Astrocyte (in vitro differentiated cells and primary cell): ENCODE results near the gene PDE4DIP. TPM values are rescaled to one million over a fixed set of nuclear protein-coding genes. Genes with fewer than 3 reads are reported as not detected.
"Not testable (repeated sequence)": the region's sequence is repeated elsewhere in the genome, so short reads cannot be mapped to it uniquely, and the experiment has no call there.

ENCODE experiments used
- DNase-seq: peaks from one replicate; pipeline ENCODE4 v3.0.0-alpha.2; 2010; ENCODE audit warnings: low read depth
- FAIRE-seq: peaks from 2 replicates; lab custom pipeline; 2011; peaks lifted over from hg19 to GRCh38; lab: Jason Lieb, UNC
- H2AFZ ChIP-seq: 2 replicates; pipeline ENCODE4 v1.6.0; 2012; ENCODE audit warnings: low read depth, low read length, inconsistent platforms
- H3K27ac ChIP-seq: 2 replicates; pipeline ENCODE4 v1.5.1; 2011; ENCODE audit warnings: low read depth, low read length, inconsistent platforms
- H3K27me3 ChIP-seq: 2 replicates; pipeline ENCODE4 v1.6.0; 2011; ENCODE audit warnings: low read length, inconsistent platforms; ENCODE audit not compliant: insufficient read depth
- H3K36me3 ChIP-seq: 2 replicates; pipeline ENCODE4 v1.5.1; 2011; ENCODE audit warnings: low read length, inconsistent platforms; ENCODE audit not compliant: insufficient read depth
- H3K4me1 ChIP-seq: 2 replicates; pipeline ENCODE4 v1.5.1; 2011; ENCODE audit warnings: low read length, inconsistent platforms; ENCODE audit not compliant: insufficient read depth
- H3K4me2 ChIP-seq: 2 replicates; pipeline ENCODE4 v1.6.0; 2012; ENCODE audit warnings: low read length, inconsistent platforms
- H3K4me3 ChIP-seq: 2 replicates; pipeline ENCODE4 v1.5.1; 2011; ENCODE audit warnings: low read depth, mild to moderate bottlenecking, low read length, inconsistent platforms; ENCODE audit not compliant: insufficient read depth
- H3K79me2 ChIP-seq: 2 replicates; pipeline ENCODE4 v1.6.0; 2012; ENCODE audit warnings: mild to moderate bottlenecking, low read length, inconsistent platforms; ENCODE audit not compliant: insufficient read depth
- H3K9ac ChIP-seq: 2 replicates; pipeline ENCODE4 v1.6.0; 2012; ENCODE audit warnings: mild to moderate bottlenecking, low read length, inconsistent platforms
- H3K9me3 ChIP-seq: 2 replicates; pipeline ENCODE4 v1.5.1; 2012; ENCODE audit warnings: low read depth, mild to moderate bottlenecking, low read length, inconsistent platforms; ENCODE audit not compliant: insufficient read depth
- H4K20me1 ChIP-seq: 2 replicates; pipeline ENCODE4 v1.6.0; 2012; ENCODE audit warnings: low read length, inconsistent platforms; ENCODE audit not compliant: insufficient read depth
- H3K27ac Mint-ChIP-seq: one replicate; pipeline ENCODE4 v1.8.0; 2021; ENCODE audit warnings: mild to moderate bottlenecking, mixed read lengths; ENCODE audit not compliant: unreplicated experiment
- H3K27me3 Mint-ChIP-seq: one replicate; pipeline ENCODE4 v1.8.0; 2021; ENCODE audit warnings: low read depth, mixed read lengths; ENCODE audit not compliant: unreplicated experiment
- H3K36me3 Mint-ChIP-seq: one replicate; pipeline ENCODE4 v1.8.0; 2021; ENCODE audit warnings: low read depth, mixed read lengths; ENCODE audit not compliant: unreplicated experiment
- H3K4me1 Mint-ChIP-seq: one replicate; pipeline ENCODE4 v1.8.0; 2021; ENCODE audit warnings: low read depth, mixed read lengths; ENCODE audit not compliant: unreplicated experiment
- H3K4me3 Mint-ChIP-seq: one replicate; pipeline ENCODE4 v1.8.0; 2021; ENCODE audit warnings: mild to moderate bottlenecking, moderate library complexity, mixed read lengths; ENCODE audit not compliant: unreplicated experiment
- H3K9me3 Mint-ChIP-seq: one replicate; pipeline ENCODE4 v1.8.0; 2021; ENCODE audit warnings: mild to moderate bottlenecking, mixed read lengths; ENCODE audit not compliant: unreplicated experiment
- total RNA-seq: library from RNA; stranded (reverse); gene quantifications from 2 replicates; pipeline ENCODE4 v1.2.1, GENCODE V29; 2021

PDE4DIP gene
- total RNA-seq, 1 donor from 2014 or later = 41.6 TPM

DNA sequence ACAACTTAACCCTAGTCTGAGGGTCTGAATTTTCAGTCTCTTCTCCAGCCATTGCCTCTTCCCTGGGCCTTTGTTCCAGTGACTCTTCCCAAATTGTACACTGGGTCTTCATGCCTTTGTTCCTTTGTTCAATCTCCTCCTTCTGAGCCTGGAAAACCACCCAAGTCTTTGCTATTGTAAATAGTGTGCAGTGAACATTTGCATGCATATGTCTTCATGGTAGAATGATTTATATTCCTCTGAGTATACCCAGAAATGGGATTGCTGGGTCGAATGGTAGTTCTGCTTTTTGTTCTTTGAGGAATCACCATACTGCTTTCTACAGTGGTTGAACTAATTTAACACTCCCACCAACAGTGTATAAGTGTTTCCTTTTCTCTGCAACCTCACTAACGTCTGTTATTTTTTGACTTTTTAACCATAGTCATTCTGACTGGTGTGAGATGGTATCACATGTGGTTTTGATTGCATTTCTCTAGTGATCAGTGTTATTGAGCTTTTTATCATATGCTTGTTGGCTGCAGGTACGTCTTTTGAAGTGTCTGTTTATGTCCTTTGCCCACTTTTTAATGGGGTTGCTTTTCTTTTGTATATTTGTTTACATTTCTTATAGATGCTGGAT is 91.3 kb downstream of the PDE4DIP start:
- not testable (repeated sequence) for H3K36me3 Mint-ChIP-seq, H3K9me3 Mint-ChIP-seq, H4K20me1 ChIP-seq, H3K27me3 Mint-ChIP-seq, H3K27ac Mint-ChIP-seq, H3K9me3 ChIP-seq, H3K9ac ChIP-seq, H3K4me3 ChIP-seq, FAIRE-seq, H2AFZ ChIP-seq, H3K4me1 ChIP-seq, H3K4me2 ChIP-seq, H3K36me3 ChIP-seq, H3K4me3 Mint-ChIP-seq, DNase-seq, H3K27ac ChIP-seq, H3K27me3 ChIP-seq, H3K4me1 Mint-ChIP-seq, H3K79me2 ChIP-seq

DNA sequence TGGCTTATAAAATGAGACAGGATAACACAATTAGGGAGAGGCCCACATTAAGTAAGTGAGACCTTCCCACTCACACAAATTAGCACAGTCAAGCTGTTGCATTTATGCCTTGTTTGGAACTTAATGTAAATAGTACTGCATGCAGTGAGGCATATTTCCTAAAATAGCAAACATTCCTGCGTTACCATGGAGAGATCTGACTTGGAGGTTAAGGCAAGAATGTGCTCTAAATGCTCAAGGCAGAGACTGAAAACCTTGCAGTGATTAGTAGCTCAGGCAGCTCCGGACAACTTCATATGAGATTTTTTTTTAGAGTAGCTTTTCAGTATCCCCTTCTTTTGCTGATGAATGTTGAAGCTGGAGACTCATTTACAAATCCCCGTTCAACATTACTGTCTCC is 98.7 kb downstream of the PDE4DIP start:
- not testable (repeated sequence) for H3K9ac ChIP-seq, H3K4me1 Mint-ChIP-seq, H3K9me3 ChIP-seq, H3K4me3 ChIP-seq, H3K9me3 Mint-ChIP-seq, H3K36me3 ChIP-seq, H3K4me1 ChIP-seq, H3K27ac ChIP-seq, H3K4me3 Mint-ChIP-seq, H3K4me2 ChIP-seq, H3K79me2 ChIP-seq, H3K36me3 Mint-ChIP-seq, H3K27ac Mint-ChIP-seq, H3K27me3 ChIP-seq, H2AFZ ChIP-seq, H4K20me1 ChIP-seq, DNase-seq, H3K27me3 Mint-ChIP-seq
- FAIRE-seq = peak; percentile 80

DNA sequence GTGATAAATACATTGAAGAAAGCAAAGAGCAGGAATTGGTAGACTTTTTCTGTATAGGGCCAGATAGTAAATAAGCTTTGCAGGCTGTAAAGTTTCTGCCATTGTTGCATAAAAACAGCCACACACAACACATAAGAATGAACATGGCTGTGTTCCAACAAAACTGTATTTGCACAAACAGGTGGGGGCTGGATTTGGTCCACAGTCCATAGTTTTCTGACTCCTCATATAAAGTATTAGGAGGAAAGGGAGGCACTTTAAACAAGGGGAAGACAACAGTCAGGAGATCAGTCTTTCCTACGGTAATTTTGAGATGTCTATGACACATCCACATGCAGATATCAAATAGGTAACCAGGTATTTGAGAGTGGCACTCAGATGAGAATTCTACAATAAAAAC is 100.9 kb downstream of the PDE4DIP start:
- H3K4me1 Mint-ChIP-seq, FAIRE-seq: not testable (repeated sequence)

DNA sequence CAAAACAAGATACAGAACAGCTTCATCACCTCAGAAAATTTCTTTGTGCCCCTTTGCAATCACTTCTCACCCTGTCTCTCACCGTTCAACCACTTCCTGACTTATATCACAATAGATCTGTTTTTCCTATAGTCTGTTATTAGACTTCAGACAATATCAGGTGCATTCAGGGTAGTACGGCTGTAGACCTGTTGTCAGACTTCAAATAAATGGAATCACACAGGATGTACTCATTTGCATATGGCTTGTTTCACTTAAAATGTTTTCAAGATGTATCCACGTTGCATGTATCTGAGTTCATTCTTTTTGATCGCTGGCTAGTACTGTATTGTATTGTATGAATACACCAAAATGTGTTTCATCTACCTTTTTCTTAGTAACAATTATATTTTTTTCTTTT is 104.5 kb downstream of the PDE4DIP start:
- H3K4me1 Mint-ChIP-seq, H3K9me3 Mint-ChIP-seq, H3K27ac ChIP-seq, H3K27me3 Mint-ChIP-seq, H3K4me3 ChIP-seq, H2AFZ ChIP-seq, H3K4me3 Mint-ChIP-seq, H3K4me2 ChIP-seq, H3K9ac ChIP-seq, H3K36me3 ChIP-seq, H4K20me1 ChIP-seq, H3K36me3 Mint-ChIP-seq, DNase-seq, H3K79me2 ChIP-seq, H3K9me3 ChIP-seq, H3K27me3 ChIP-seq, H3K27ac Mint-ChIP-seq, H3K4me1 ChIP-seq, FAIRE-seq: not testable (repeated sequence)

More for the DNA sequence above, 100.9 kb downstream of the PDE4DIP start:
- not testable (repeated sequence) for H3K27ac Mint-ChIP-seq, H3K4me3 Mint-ChIP-seq, H4K20me1 ChIP-seq, H3K4me3 ChIP-seq, H3K4me2 ChIP-seq, H3K27me3 ChIP-seq, H3K27ac ChIP-seq, H3K9me3 Mint-ChIP-seq, H3K36me3 Mint-ChIP-seq, DNase-seq, H3K27me3 Mint-ChIP-seq, H3K4me1 ChIP-seq, H3K9me3 ChIP-seq, H3K36me3 ChIP-seq, H3K9ac ChIP-seq, H2AFZ ChIP-seq, H3K79me2 ChIP-seq

DNA sequence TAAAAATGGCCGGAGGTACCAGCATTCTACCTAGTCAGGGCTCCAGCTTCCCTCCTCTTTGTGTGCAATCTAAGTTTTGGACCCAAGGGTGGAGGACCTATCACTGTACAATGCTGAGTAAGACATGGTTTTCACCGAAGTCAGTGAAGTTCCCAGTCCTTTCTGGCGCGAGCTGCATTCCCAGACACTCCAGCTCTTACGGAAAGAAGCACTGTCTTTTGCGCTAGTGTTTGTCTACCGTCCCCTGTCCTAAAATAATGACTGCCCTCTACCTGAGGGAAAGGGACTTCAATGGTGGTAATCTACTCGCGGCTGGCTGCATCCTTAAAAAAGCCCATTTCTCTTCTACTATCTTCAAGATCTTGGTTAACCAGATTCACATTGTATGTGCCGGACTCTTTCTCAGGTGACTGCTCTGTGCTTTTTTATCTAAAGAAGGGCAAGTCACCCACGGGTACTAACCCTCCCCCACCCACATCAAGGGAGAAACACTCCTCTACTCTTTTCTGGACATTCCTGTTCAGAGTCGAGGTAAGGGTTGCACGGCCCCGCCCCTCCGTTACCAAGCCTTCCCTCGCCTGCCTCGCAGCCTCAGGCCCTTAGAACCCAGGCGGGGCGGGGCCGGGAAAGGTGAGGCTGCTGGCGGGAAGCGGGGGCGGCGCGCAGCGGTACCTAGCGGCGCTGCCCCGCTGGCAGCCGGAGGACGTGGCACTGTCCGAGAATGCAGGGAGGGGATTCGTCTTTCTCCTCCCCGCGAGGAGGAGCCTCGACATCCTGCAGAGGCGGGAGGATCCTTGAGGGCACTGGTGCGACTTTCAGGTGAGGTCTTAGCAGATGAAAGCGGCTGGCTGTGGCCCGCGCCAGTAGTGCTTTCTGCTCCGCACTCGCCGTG is 107.4 kb downstream of the PDE4DIP start:
- H3K4me1 ChIP-seq, H2AFZ ChIP-seq, FAIRE-seq, H3K9me3 ChIP-seq, H3K36me3 ChIP-seq, H3K36me3 Mint-ChIP-seq, H3K27me3 Mint-ChIP-seq, H3K27me3 ChIP-seq, H3K9me3 Mint-ChIP-seq, H3K4me1 Mint-ChIP-seq, H4K20me1 ChIP-seq: not testable (repeated sequence)
- Histone ChIP-seq H3K79me2 (peaks cover 11% of the 10 kb centered on the region), H3K9ac (peak overlapping the region; percentile 80), H3K4me3 (peak overlapping the region; percentile 62), H3K27ac (peak overlapping the region; percentile 51), H3K4me2 (peak overlapping the region; percentile 81)
- Mint-ChIP-seq H3K4me3 (peak overlapping the region; percentile 94), H3K27ac (peak overlapping the region; percentile 100)
- DNase-seq = peak; percentile 75
